Neuronal stem cell (in vitro differentiated cells): ENCODE data around the gene CDH23.

Experiments used
- DNase-seq: peaks from one replicate; pipeline ENCODE4 v3.0.0-alpha.2; 2013; ENCODE audit warnings: low spot score
- H2AFZ ChIP-seq: one replicate; pipeline ENCODE4 v1.6.1; 2013; ENCODE audit warnings: mild to moderate bottlenecking, low read length, inconsistent platforms
- H2AK5ac ChIP-seq: 2 replicates; pipeline ENCODE4 v1.6.1; 2013; ENCODE audit warnings: low read depth, mild to moderate bottlenecking, inconsistent platforms, low read length, moderate library complexity, mixed read lengths
- H2BK120ac ChIP-seq: 2 replicates; pipeline ENCODE4 v1.6.1; 2013; ENCODE audit warnings: low read depth, mild to moderate bottlenecking, inconsistent platforms, low read length, moderate library complexity, mixed read lengths
- H2BK12ac ChIP-seq: one replicate; pipeline ENCODE4 v1.6.1; 2013; ENCODE audit warnings: low read length, inconsistent platforms
- H2BK15ac ChIP-seq: 2 replicates; pipeline ENCODE4 v1.6.1; 2013; ENCODE audit warnings: mild to moderate bottlenecking, low read length, inconsistent platforms, mixed read lengths
- H2BK5ac ChIP-seq: one replicate; pipeline ENCODE4 v1.6.1; 2013; ENCODE audit warnings: inconsistent platforms, mild to moderate bottlenecking, low read length, moderate library complexity
- H3K14ac ChIP-seq: one replicate; pipeline ENCODE4 v1.6.1; 2013; ENCODE audit warnings: low read length, inconsistent platforms
- H3K18ac ChIP-seq: 2 replicates; pipeline ENCODE4 v1.6.1; 2013; ENCODE audit warnings: low read length, inconsistent platforms
- H3K23ac ChIP-seq: 2 replicates; pipeline ENCODE4 v1.6.1; 2013; ENCODE audit warnings: low read depth, mild to moderate bottlenecking, mixed read lengths, low read length, inconsistent platforms; ENCODE audit not compliant: poor library complexity
- H3K27ac ChIP-seq: replicated peaks from 3 replicates; pipeline ENCODE4 v1.5.1; 2013; ENCODE audit warnings: low read length, inconsistent platforms
- H3K27me3 ChIP-seq, 3 experiments: 2 replicates each; pipeline ENCODE4 v1.6.1; 2013; ENCODE audit warnings: low read length in 3 of 3, mild to moderate bottlenecking in 2 of 3, inconsistent platforms in 1 of 3, low read depth in 1 of 3, mixed read lengths in 1 of 3, moderate library complexity in 1 of 3; ENCODE audit not compliant: control insufficient read depth in 3 of 3, insufficient read depth in 3 of 3
- H3K36me3 ChIP-seq, 2 donors: replicated peaks in 1 of 2; 2 replicates each; pipeline ENCODE4 v1.6.1; 2013; ENCODE audit warnings: low read length in 2 of 2; ENCODE audit not compliant: control insufficient read depth in 2 of 2, insufficient read depth in 2 of 2
- H3K4ac ChIP-seq: 2 replicates; pipeline ENCODE4 v1.6.1; 2013; ENCODE audit warnings: inconsistent platforms, mild to moderate bottlenecking, low read length, moderate library complexity
- H3K4me1 ChIP-seq, 2 donors: 1 replicate in 1 of 2; 2 replicates in 1 of 2; pipeline ENCODE4 v1.6.1; 2013; ENCODE audit warnings: low read length in 2 of 2, low read depth in 1 of 2; ENCODE audit not compliant: control insufficient read depth in 2 of 2, insufficient read depth in 1 of 2
- H3K4me2 ChIP-seq: one replicate; pipeline ENCODE4 v1.6.1; 2013; ENCODE audit warnings: mild to moderate bottlenecking, low read length, inconsistent platforms; ENCODE audit not compliant: insufficient read depth, poor library complexity, severe bottlenecking
- H3K4me3 ChIP-seq, 2 donors: 2 replicates each; pipeline ENCODE4 v1.5.1; 2013; ENCODE audit warnings: low read length in 2 of 2, mild to moderate bottlenecking in 2 of 2, inconsistent platforms in 1 of 2, moderate library complexity in 1 of 2
- H3K79me1 ChIP-seq: one replicate; pipeline ENCODE4 v1.6.1; 2013; ENCODE audit warnings: low read depth, mild to moderate bottlenecking, inconsistent platforms, low read length, moderate library complexity
- H3K9ac ChIP-seq: one replicate; pipeline ENCODE4 v1.6.1; 2013; ENCODE audit warnings: mild to moderate bottlenecking, low read depth, low read length, inconsistent platforms; ENCODE audit not compliant: poor library complexity
- H3K9me3 ChIP-seq, 2 donors: replicated peaks in 1 of 2; 2 replicates each; pipeline versions ENCODE3 to v1.6.1; 2013; ENCODE audit warnings: low read length in 2 of 2, mild to moderate bottlenecking in 2 of 2, inconsistent platforms in 1 of 2, low read depth in 1 of 2, mixed read lengths in 1 of 2, moderate library complexity in 1 of 2; ENCODE audit not compliant: control insufficient read depth in 2 of 2, insufficient read depth in 1 of 2
- H4K8ac ChIP-seq: one replicate; pipeline ENCODE4 v1.6.1; 2013; ENCODE audit warnings: low read depth, mild to moderate bottlenecking, inconsistent platforms, low read length, moderate library complexity
- H4K91ac ChIP-seq: one replicate; pipeline ENCODE4 v1.6.1; 2013; ENCODE audit warnings: low read length, low read depth, mild to moderate bottlenecking, inconsistent platforms; ENCODE audit not compliant: poor library complexity
- WGBS, 2 donors: extraction: QIAGEN DNeasy Blood & Tissue Kit; methylation state at CpG; one replicate each; pipeline ENCODE4 v1.1.7; 2013; ENCODE audit warnings: missing lambda C conversion rate in 2 of 2, mixed read lengths in 1 of 2; ENCODE audit not compliant: insufficient read length in 2 of 2, insufficient replicate concordance in 1 of 2; ENCODE audit errors: extremely low coverage in 2 of 2; 5-methylcytosine and 5-hydroxymethylcytosine counted together

Gene CDH23

GRCh38 chr10:71727105-71727737 lies 330.5 kb downstream of the CDH23 start:
- Histone ChIP-seq H3K4me2 (no peak overlapping the region), H3K23ac (no peak overlapping the region), H2BK12ac (no peak overlapping the region), H3K4me1 (peaks cover 0 to 5% of the 10 kb centered on the region in 2 donors), H3K18ac (no peak overlapping the region), H3K14ac (no peak overlapping the region), H3K9ac (no peak overlapping the region), H4K91ac (no peak overlapping the region), H3K27me3 (no peaks in the 10 kb centered on the region), H3K9me3 (no peaks in the 10 kb centered on the region), H3K4ac (no peak overlapping the region), H2BK5ac (no peak overlapping the region), H3K27ac (no peak overlapping the region), H4K8ac (no peak overlapping the region), H2AK5ac (no peak overlapping the region), H3K36me3 (no peaks in the 10 kb centered on the region), H3K4me3 (no peak overlapping the region), H2AFZ (no peak overlapping the region), H2BK15ac (no peak overlapping the region), H2BK120ac (no peak overlapping the region), H3K79me1 (no peaks in the 10 kb centered on the region)
- no peak for DNase-seq
- no CpG with 5 or more reads among the region's 12 CpGs for WGBS, 2 donors

DNA sequence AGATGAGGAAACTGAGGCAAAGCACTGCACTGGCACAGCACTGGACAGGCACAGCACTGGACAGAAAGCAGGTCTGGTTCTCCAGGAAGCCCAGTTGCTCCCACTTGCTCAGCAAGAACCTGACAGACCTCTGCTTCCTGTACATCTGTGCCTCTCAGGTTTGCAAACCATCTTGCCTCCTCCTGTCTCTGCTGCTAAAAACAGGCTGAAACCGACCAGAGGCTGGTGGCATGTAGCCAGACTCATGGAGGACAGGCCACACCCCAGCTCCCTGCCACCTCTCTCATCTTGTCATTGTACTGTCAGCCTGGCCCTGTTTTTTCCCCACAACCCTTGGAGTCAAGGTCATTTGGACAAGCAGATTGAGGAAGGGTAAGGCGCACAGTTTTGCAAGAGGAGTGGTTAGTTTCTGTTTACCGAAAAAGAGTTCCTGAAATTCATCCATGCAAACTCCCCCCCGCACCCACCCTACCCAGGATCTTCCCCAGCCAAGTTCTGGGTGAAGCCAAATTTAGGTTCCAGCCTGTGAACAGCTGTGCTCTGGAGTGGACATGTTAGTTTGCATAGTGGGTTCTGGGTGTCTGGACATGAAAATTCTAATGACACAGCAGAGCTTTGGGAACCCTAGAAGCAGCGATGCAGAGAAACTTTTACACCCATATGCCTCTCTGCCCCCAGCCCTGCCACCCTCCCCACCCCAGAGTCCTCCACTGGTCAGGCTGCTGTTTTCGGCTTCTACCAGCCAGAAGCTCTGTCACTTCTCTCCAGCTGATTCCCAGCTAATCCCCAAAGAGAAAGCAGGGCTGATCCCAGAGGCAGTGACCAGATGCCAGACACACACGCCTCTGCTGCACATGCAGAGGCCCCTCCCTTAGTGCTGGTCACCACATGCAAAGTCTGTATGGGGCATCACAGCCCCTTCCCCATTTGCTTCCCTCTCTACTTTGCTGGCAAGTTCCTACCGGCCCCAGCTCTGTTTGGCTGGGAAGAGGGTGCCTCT lies 331.3 kb downstream of the CDH23 start:
- no peaks in the 10 kb centered on the region for H3K36me3 ChIP-seq

GRCh38 chr10:71729161-71729636 lies 332.5 kb downstream of the CDH23 start:
- no peaks in the 10 kb centered on the region for H3K36me3 ChIP-seq
- no peaks in the 10 kb centered on the region for H3K27me3 ChIP-seq
- peaks cover 0 to 5% of the 10 kb centered on the region in 2 donors for H3K4me1 ChIP-seq
- H3K9ac ChIP-seq: no peak overlapping the region
- no peak overlapping the region for H3K4me2 ChIP-seq
- H2AK5ac ChIP-seq: no peak overlapping the region
- H3K14ac ChIP-seq: no peak overlapping the region
- no peak overlapping the region for H4K91ac ChIP-seq
- WGBS, 2 donors: no CpG with 5 or more reads among the region's 10 CpGs
- H4K8ac ChIP-seq: no peak overlapping the region
- H3K4me3 ChIP-seq: no peak overlapping the region
- H3K27ac ChIP-seq: no peak overlapping the region
- no peak overlapping the region for H2BK12ac ChIP-seq
- no peaks in the 10 kb centered on the region for H3K79me1 ChIP-seq
- no peak overlapping the region for H2BK120ac ChIP-seq
- no peak overlapping the region for H3K18ac ChIP-seq
- H2BK5ac ChIP-seq: no peak overlapping the region
- no peak overlapping the region for H2AFZ ChIP-seq
- H3K4ac ChIP-seq: no peak overlapping the region
- DNase-seq: no peak
- H2BK15ac ChIP-seq: no peak overlapping the region
- H3K23ac ChIP-seq: no peak overlapping the region
- no peaks in the 10 kb centered on the region for H3K9me3 ChIP-seq

More for the DNA sequence above, 331.3 kb downstream of the CDH23 start:
- Histone ChIP-seq H3K79me1 (no peaks in the 10 kb centered on the region), H3K14ac (no peak overlapping the region), H4K91ac (no peak overlapping the region), H2BK12ac (no peak overlapping the region), H3K4ac (no peak overlapping the region), H3K4me2 (no peak overlapping the region), H2BK15ac (no peak overlapping the region), H2AK5ac (no peak overlapping the region), H2BK5ac (no peak overlapping the region), H3K23ac (no peak overlapping the region), H3K18ac (peak overlapping the region; percentile 67), H2AFZ (no peak overlapping the region), H3K9me3 (no peaks in the 10 kb centered on the region), H4K8ac (no peak overlapping the region), H3K9ac (no peak overlapping the region), H3K27me3 (no peaks in the 10 kb centered on the region), H3K4me3 (no peak overlapping the region), H3K27ac (no peak overlapping the region), H3K4me1 (peaks cover 0 to 5% of the 10 kb centered on the region in 2 donors), H2BK120ac (no peak overlapping the region)
- DNase-seq: no peak
- WGBS, 2 donors: no CpG with 5 or more reads among the region's 8 CpGs

DNA sequence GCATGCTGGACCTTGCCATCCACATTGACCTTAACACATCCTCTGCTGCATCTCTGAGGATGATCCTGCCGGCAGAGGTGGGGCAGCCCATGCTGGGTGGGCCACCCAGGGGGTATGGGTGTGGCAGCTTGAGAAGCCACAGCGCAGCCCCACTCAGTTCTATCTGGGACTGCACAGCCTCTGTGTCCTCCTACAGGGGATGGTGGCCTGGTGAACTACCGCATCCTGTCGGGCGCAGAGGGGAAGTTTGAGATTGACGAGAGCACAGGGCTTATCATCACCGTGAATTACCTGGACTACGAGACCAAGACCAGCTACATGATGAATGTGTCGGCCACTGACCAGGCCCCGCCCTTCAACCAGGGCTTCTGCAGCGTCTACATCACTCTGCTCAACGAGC lies 335.1 kb downstream of the CDH23 start:
- no peak overlapping the region for H2AFZ ChIP-seq
- no peak overlapping the region for H2BK12ac ChIP-seq
- H3K14ac ChIP-seq: no peak overlapping the region
- peak overlapping the region; percentile 87 for H3K23ac ChIP-seq
- H3K27me3 ChIP-seq: peaks cover 0 to 3% (median 0%) of the 10 kb centered on the region in 3 experiments
- peak overlapping the region; percentile 4 for H2BK15ac ChIP-seq
- H3K9me3 ChIP-seq: no peaks in the 10 kb centered on the region
- H3K9ac ChIP-seq: peak overlapping the region; percentile 9
- no peak overlapping the region for H4K91ac ChIP-seq
- H2BK5ac ChIP-seq: no peak overlapping the region
- peak overlapping the region; percentile 59 for H2AK5ac ChIP-seq
- H3K79me1 ChIP-seq: no peaks in the 10 kb centered on the region
- H3K27ac ChIP-seq: no peak overlapping the region
- H3K4me3 ChIP-seq: no peak overlapping the region
- H3K36me3 ChIP-seq: no peaks in the 10 kb centered on the region
- no peak overlapping the region for H2BK120ac ChIP-seq
- no peak for DNase-seq
- no peak overlapping the region for H3K18ac ChIP-seq
- no peak overlapping the region for H3K4ac ChIP-seq
- H3K4me2 ChIP-seq: no peak overlapping the region
- WGBS, 2 donors: no CpG with 5 or more reads among the region's 12 CpGs
- H4K8ac ChIP-seq: no peak overlapping the region
- peaks cover 0 to 8% of the 10 kb centered on the region in 2 donors for H3K4me1 ChIP-seq
